ENCODE measurements around the gene LZTS2.

DNA sequence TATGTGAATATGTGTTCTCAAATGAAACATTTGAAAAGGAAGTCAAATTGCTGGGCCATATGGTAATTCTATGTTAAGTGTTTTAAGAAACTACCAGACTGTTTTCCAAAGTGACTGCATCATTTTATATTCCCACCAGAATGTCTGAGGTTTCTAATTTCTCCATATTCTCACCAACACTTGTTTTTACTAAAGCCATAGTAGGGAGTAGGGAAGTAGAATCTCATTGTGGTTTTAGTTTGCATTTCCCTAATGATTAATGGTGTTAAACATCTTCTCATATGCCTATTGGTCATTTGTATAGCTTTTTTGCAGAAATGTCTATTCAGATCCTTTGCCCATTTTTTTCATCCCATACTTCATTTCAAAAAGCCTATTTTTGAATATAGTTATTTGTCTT, 39.4 kb upstream of the LZTS2 start:
- TF ChIP-seq CTCF (IDR thresholded peaks at IDR 0.05 in 8 of 11, conservative IDR thresholded peaks at IDR 0.05 in 3 of 11) (no peak), POLR2AphosphoS5 (IDR thresholded peaks at IDR 0.05) (no peak)
